Amniotic stem cell (primary cell): ENCODE measurements around the gene AGPAT3.

Experiments
- DNase-seq: peaks from one replicate; lab custom pipeline; 2025; lab: John Stamatoyannopoulos, UW

AGPAT3 gene

GRCh38 chr21:43864313-43864961 lies 586 bp upstream of the AGPAT3 start:
- no peak for DNase-seq

GRCh38 chr21:43865540-43866259 lies 677 bp downstream of the AGPAT3 start:
- peak; percentile 4 for DNase-seq

GRCh38 chr21:43866260-43866629 lies 1.2 kb downstream of the AGPAT3 start:
- DNase-seq, result peak; percentile 45

GRCh38 chr21:43866659-43867331 lies 1.8 kb downstream of the AGPAT3 start:
- no peak for DNase-seq

- DNase-seq, result no peak
Measured at GRCh38 chr21:43867332-43867703, 2.3 kb downstream of the AGPAT3 start.

- DNase-seq, result no peak
Measured at GRCh38 chr21:43867948-43868347, 2.9 kb downstream of the AGPAT3 start.

GRCh38 chr21:43868461-43868860 lies 3.4 kb downstream of the AGPAT3 start:
- no peak for DNase-seq

GRCh38 chr21:43869486-43870325 lies 4.7 kb downstream of the AGPAT3 start:
- DNase-seq, result no peak

- DNase-seq, result no peak
Measured at GRCh38 chr21:43871487-43871886, 6.5 kb downstream of the AGPAT3 start.

GRCh38 chr21:43872531-43873197 lies 7.6 kb downstream of the AGPAT3 start:
- no peak for DNase-seq

- DNase-seq, result no peak
Measured at GRCh38 chr21:43873673-43874072, 8.7 kb downstream of the AGPAT3 start.

GRCh38 chr21:43874085-43874805 lies 9.2 kb downstream of the AGPAT3 start:
- no peak for DNase-seq

- no peak for DNase-seq
Measured at GRCh38 chr21:43876605-43877004, 11.6 kb downstream of the AGPAT3 start.

- DNase-seq, result no peak
Measured at GRCh38 chr21:43877936-43878575, 13.0 kb downstream of the AGPAT3 start.

GRCh38 chr21:43879348-43880110 lies 14.5 kb downstream of the AGPAT3 start:
- no peak for DNase-seq

- no peak for DNase-seq
Measured at GRCh38 chr21:43880111-43880985, 15.3 kb downstream of the AGPAT3 start.

- DNase-seq, result no peak
Measured at GRCh38 chr21:43881283-43881682, 16.3 kb downstream of the AGPAT3 start.

- DNase-seq, result no peak
Measured at GRCh38 chr21:43881935-43882334, 16.9 kb downstream of the AGPAT3 start.
